Measurements from ENCODE around the gene SELENOW. TPM values are rescaled to one million over a fixed set of nuclear protein-coding genes. Genes with fewer than 3 reads are reported as not detected.

Gene SELENOW
- total RNA-seq, 4 donors from 2014 or later = 185 to 262 (median 222) TPM

- TF ChIP-seq, protein P1, sequence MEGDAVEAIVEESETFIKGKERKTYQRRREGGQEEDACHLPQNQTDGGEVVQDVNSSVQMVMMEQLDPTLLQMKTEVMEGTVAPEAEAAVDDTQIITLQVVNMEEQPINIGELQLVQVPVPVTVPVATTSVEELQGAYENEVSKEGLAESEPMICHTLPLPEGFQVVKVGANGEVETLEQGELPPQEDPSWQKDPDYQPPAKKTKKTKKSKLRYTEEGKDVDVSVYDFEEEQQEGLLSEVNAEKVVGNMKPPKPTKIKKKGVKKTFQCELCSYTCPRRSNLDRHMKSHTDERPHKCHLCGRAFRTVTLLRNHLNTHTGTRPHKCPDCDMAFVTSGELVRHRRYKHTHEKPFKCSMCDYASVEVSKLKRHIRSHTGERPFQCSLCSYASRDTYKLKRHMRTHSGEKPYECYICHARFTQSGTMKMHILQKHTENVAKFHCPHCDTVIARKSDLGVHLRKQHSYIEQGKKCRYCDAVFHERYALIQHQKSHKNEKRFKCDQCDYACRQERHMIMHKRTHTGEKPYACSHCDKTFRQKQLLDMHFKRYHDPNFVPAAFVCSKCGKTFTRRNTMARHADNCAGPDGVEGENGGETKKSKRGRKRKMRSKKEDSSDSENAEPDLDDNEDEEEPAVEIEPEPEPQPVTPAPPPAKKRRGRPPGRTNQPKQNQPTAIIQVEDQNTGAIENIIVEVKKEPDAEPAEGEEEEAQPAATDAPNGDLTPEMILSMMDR (IDR thresholded peaks at IDR 0.05; ENCODE audit: low read depth) = no peak
Observed at GRCh38 chr19:47754206-47755064, 24.1 kb upstream of the SELENOW start.

DNA sequence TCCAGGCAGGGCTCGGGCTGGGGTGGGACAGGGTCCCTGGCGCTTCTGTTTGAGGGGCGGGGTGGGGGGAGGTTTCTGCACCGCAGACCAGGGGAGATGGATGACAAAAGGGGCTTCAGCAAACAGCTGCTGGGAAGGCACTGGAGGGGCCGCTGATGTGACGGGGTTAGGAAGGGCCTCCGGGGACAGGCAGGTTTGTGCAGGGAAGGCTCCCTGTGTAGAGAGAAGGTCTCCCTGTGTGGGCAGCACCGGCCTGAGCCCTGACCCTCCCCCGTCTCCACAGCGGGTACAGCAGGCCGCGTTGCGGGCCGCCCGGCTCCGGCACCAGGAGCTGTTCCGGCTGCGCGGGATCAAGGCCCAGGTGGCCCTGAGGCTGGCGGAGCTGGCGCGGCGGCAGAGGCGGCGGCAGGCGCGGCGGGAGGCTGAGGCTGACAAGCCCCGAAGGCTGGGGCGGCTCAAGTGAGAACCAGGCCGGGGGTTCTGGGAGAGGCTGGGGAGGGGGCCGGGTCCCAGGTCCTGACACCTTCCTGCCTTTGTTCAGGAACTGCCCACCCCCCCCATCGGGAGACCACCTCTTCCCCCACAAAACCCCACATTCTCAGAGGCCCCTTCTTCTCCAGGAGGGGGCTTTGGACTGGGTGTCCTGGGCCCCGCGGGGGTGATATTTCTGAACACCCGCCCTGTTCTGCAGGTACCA, 23.3 kb upstream of the SELENOW start:
- TF ChIP-seq, protein P1 (IDR thresholded peaks at IDR 0.05; ENCODE audit: low read depth) = no peak

DNA sequence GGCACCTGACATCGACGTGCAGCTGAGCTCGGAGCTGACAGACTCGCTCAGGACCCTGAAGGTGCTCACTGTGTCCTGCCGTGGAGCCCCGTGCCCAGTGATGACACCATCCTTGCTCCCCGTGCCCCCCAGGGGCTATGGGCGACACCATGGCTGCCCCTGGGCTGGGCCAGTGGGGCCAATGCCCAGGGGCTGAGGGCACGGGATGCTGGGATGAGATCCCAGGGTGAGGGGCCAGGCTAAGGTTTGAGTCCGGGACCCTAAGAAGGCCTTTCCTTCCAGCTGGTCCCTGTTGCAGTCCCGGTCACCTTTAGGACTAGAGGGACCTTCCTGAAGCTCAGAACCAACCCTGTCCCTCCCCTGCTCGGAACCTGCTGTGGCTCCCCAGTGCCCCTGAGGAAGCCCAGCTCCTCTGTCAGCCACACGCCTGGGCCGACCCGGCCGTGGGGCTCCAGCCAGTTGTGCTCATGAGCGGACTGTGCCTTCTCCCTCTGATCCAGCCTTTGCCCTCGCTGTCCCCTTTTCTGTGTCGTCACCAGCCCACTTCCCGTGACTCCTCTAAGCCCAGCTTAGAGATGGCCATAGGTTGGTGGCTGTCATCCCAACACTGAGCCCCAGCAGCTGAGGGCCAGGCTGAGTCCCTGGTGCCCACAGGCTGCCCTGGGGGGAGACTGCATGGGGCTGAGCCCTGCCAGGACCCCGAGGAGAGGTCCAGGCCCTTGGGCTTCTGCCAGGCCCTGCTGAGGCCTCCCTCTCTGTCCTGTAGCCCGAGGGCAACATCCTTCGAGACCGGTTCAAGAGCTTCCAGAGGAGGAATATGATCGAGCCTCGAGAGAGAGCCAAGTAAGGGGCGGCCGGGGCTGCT, 22.5 kb upstream of the SELENOW start:
- TF ChIP-seq, protein P1 (IDR thresholded peaks at IDR 0.05; ENCODE audit: low read depth) = no peak

GRCh38 chr19:47756627-47756929, 21.9 kb upstream of the SELENOW start:
- TF ChIP-seq, protein P1 (IDR thresholded peaks at IDR 0.05; ENCODE audit: low read depth) = no peak

GRCh38 chr19:47756953-47757608, 21.4 kb upstream of the SELENOW start:
- TF ChIP-seq, protein P1 (IDR thresholded peaks at IDR 0.05; ENCODE audit: low read depth) = no peak

DNA sequence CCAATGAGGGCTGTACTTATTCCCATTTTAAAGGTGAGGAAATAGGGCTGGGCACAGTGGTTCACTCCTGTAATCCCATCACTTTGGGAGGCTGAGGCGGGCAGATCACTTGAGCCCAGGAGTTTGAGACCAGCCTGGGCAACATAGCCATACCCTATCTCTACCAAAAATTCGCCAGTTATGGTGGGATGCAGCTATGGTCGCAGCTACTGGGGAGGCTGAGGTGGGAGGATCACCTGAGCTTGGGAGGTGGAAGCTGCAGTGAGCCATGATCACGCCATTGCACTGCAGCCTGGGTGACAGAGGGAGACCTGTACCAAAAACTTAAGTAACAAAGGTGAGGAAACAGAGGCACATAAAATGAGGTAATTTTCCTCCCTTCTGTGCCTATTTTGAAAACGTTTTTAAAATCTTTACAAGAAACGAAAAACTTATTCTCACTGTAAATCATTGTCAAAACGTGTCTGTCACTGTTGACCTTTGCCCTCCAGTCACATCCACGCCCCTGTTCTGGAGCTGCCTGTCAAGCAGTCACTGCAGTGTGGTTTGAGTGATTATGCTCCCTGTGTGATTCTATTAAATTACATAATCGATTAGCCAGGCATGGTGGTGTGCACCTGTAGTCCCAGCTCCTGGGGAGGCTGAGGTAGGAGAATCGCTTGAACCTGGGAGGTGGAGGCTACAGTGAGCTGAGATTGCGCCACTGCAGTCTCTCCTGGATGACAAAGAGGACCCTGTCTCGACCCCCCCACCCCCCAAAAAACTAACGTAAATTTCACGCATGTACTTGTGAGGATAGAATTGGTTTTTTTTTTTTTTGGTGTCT, 20.7 kb upstream of the SELENOW start:
- TF ChIP-seq, protein P1 (IDR thresholded peaks at IDR 0.05; ENCODE audit: low read depth) = no peak
